ENCODE data around the gene TXNRD2. TPM values are rescaled to one million over a fixed set of nuclear protein-coding genes. Genes with fewer than 3 reads are reported as not detected.

TXNRD2 gene
- total RNA-seq, 1 donor from 2014 or later, result 28.7 TPM

DNA sequence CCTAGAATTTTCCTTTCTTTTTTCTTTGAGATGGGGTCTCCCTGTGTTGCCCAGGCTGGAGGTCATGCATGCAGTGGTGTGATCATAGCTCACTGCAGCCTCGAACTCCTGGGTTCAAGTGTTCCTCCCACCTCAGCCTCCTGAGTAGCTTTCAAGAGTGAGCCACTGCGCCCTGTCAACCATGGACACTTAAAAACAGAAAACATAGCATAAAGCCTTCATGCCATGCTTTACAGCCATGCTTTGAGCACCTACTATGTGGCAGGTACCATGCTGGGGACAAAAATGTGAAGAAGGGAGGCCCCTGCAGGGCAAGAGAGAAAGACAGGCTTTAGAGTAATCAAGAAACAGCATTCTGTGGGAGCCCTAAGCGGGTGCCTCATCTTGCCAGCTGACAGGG is 73.3 kb downstream of the TXNRD2 start:
- no peak for DNase-seq (ENCODE audit: low read depth)

- no peak for DNase-seq (ENCODE audit: low read depth)
Observed at GRCh38 chr22:19867617-19868016, 74.0 kb downstream of the TXNRD2 start.

GRCh38 chr22:19866665-19867009 is 75.0 kb downstream of the TXNRD2 start:
- DNase-seq (ENCODE audit: low read depth), result no peak

GRCh38 chr22:19865141-19865829 is 76.3 kb downstream of the TXNRD2 start:
- DNase-seq (ENCODE audit: low read depth), result no peak

- no peak for DNase-seq (ENCODE audit: low read depth)
Observed at GRCh38 chr22:19864538-19865106, 77.0 kb downstream of the TXNRD2 start.

DNA sequence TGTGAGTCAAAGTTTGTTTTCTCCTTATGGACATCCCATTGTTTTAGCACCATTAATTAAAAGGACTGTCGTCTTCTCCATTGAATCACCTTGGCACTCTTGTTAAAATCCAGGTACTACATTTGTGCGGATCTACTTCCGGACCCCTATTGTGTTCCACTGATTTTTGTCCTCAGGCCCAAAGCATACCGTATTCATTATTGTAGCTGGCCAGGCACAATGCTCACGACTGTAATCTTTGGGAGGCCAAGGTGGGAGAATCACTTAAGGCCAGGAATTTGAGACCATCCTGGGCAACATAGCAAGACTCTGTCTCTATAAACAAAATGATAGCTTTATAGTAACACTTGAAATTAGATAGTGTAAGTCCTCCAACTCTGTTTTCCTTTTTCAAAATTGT is 78.0 kb downstream of the TXNRD2 start:
- DNase-seq (ENCODE audit: low read depth), result no peak

DNA sequence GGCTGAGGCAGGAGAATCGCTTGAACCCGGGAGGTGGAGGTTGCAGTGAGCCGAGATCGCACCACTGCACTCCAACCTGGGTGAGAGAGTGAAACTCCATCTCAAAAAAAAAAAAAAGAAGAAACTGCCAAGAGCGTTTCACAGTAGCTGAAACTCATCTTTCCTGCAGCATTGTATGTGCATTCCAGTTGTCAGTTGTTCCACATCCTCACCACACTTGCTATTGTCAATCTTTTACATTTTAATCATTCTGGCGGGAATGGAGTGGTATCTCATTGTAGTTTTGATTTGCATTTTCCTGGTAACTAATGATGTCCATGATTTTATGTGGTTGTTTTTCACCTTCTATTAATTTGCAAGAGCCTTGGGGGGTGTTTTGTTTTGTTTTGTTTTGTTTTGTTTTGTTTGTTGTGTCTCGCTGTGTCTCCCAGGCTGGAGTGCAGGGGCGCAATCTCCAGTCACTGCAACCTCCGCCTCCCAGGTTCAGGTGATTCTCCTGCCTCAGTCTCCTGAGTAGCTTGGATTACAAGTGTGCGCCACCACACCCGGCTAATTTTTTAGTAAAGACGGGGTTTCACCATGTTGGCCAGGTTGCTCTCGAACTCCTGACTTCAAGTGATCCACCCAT is 78.9 kb downstream of the TXNRD2 start:
- DNase-seq (ENCODE audit: low read depth), result peak; percentile 48

DNA sequence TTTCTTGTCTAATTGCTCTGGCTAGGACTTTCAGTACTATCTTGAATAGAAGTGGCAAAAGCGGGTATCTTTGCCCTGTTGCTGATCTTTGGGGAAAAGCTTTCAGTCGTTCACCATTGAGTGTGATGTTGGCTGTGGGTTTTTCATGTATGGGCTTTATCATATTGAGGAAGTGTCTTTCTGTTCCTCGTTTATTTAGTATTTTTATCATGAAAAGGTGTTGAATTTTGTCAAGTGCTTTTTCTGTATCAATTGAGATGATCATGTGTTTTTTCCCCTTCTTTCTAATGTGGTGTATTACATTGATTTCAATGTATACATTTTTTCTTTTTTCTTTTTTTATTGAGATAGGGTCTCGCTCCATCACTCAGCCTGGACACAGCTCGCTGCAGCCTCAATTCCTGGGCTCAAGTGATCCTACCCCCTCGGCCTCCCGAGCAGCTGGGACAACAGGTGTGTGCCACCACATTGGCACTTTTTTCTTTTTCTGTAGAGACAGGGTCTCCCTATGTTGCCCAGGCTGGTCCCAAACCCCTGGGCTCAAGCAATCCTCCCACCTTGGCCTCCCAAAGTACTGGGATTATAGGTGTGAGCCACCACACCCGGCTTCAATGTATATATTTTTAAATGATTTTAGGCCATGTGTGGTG is 81.6 kb downstream of the TXNRD2 start:
- DNase-seq (ENCODE audit: low read depth), result no peak

- DNase-seq (ENCODE audit: low read depth), result no peak
Observed at GRCh38 chr22:19857382-19857781, 84.2 kb downstream of the TXNRD2 start.

DNA sequence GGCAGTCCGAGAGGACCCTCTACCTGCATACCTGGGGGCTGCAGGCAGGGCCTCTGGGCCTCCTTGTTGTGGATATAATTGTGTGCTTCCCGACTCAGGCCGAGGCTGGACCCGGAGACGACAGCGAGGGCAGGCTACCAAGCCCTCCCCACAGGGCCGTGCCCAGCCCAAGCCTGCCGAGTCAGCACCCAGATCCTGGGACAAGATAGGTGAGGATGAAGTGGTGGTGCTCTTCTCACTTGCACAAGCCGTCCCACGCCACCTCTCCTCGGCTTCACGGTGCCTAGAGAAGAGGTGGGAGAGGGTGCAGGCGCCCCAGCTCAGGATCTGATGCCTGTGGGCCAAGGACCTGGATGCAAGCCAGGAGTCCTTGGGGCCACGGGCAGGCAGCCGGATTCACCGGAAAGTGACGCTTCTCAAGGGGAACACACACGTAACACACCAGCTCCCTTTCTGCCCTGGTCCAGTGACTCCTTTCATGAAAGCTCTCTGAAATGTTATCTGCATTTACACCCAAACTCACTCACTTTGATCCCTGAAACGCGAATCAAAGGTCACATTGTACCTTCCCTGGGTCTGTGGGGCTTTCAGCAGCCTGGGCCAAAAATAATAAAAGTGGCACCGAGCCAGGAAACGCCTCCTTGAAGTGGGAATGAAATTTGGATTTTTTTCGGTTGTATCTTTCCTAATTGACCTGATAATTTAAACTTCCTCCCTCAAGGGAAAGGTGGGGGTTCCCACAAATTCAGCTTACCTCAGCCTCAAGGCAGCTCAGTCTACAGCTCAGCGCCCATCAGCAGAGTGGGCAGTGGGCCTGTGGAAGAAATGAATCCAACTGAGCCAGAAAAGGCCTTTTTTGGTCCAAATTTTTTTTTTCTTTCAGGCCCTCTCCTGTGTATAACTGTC is 85.9 kb downstream of the TXNRD2 start:
- peak; percentile 38 for DNase-seq (ENCODE audit: low read depth)

DNA sequence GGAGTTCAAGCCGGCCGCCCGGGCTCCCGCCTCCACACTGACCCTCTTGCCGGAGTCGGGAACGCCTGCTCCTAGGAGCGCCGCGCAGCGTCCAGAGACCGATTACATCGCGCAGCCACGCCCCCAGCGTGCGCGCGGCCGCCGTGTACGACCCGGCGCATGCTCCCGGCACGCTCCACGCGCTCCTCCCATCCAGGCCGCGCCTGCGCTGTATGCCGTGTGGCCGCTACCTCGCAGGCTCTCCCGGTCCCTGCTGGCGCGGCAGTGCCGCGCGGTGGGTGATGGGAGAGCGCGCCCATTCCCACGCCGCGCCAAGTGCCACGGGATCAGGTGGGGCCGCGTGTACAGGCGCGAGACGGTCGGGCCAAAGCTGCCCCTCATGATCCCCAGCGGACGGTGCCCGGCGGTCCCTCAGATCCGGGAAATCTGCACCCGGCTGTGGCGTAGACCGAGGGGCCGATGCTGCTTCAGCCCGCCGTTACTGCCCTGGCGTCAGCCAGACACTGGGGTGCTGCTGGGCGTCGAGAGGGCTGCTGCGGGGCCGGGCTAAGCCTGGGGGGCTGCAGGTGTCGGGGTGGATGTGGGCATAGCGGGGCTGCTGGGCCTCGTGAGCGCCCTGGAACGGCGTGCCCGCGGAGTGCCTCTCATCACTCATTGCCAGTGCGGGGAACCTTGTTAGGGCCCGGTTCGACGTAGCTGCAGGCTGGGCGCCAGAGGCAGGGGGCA is 86.7 kb downstream of the TXNRD2 start, which contains the start of the genes GNB1L and RTL10:
GNB1L (minus strand) TSS at position 97 of the 726 bp plus-strand sequence. CDS start 33,519 bp downstream, outside the sequence.
RTL10 (minus strand) TSS at position 97 of the 726 bp plus-strand sequence. CDS start 2,613 bp downstream, outside the sequence.
- DNase-seq (ENCODE audit: low read depth), result peak; percentile 97

GRCh38 chr22:19853879-19854777 is 87.5 kb downstream of the TXNRD2 start:
- no peak for DNase-seq (ENCODE audit: low read depth)

GRCh38 chr22:19853058-19853878 is 88.3 kb downstream of the TXNRD2 start:
- no peak for DNase-seq (ENCODE audit: low read depth)

- peak; percentile 78 for DNase-seq (ENCODE audit: low read depth)
Observed at GRCh38 chr22:19852177-19852781, 89.3 kb downstream of the TXNRD2 start.

DNA sequence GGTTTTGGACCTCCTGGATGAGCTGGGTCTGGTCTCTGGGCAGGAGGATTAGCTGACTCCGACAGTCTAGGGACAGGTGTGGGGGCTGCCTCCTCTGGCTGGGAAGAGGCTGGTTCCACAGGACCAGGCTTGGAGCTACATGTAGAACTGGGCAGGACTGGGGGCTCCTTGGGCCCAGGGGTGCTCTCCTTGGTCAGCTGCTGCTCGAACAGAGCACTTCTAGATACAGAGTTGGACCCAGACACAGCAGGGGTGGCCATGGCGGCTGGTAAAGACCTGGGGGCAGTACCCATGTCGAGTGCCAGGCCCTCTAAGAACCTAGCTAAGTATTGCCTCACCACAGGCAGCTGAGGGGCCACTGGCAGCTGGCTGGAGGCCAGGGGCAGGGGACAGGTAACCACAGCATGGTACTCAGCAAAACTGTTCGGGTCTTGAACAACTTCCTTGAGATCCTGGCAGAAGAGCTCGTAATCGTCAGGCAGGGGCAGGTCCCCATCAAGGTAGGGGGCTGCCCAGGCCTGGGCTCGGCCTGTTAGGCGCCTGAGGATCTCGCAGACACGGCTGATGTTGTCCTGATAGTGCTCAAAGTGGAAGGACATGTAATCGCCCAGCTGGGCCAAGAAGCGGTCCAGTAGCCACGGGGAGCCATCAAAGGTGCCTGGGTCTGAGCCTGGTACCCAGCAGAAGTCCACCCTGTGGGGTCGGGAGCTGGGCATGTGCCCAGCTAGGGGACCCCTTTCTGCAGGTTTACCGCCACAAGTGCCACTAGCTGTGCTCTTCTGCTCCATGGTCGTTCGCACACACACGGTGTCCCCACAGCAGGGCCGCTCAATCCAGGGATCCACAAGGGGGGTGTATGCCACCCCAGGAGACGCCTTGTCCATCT is 90.1 kb downstream of the TXNRD2 start:
- no peak for DNase-seq (ENCODE audit: low read depth)

GRCh38 chr22:19850763-19851109 is 90.9 kb downstream of the TXNRD2 start:
- no peak for DNase-seq (ENCODE audit: low read depth)

Measured in myocyte (in vitro differentiated cells).